Cardiac fibroblast (primary cell): ENCODE results near the gene TMEM247.

Source experiments
- DNase-seq, 2 donors: peaks; one replicate each; pipeline versions ENCODE4 v3.0.0 to v3.0.0-alpha.2; 2010; ENCODE audit warnings: low read depth in 2 of 2
- H3K4me3 ChIP-seq, 2 donors: replicated peaks in 1 of 2; 1 replicate in 1 of 2; 2 replicates in 1 of 2; pipeline ENCODE4 v1.5.1; 2011; ENCODE audit warnings: low read depth in 2 of 2, low read length in 2 of 2, mild to moderate bottlenecking in 2 of 2, moderate library complexity in 1 of 2
- CTCF ChIP-seq: IDR thresholded peaks from one replicate; pipeline ENCODE4 v1.5.1; 2011; ENCODE audit warnings: low read depth, mild to moderate bottlenecking, low read length, inconsistent platforms

TMEM247 gene

GRCh38 chr2:46487667-46488335, 8.4 kb downstream of the TMEM247 start:
- peak; percentile 81 to 83 for DNase-seq
- no peak overlapping the region for H3K4me3 ChIP-seq
- TF ChIP-seq CTCF: no peak

GRCh38 chr2:46488389-46488788, 9.0 kb downstream of the TMEM247 start:
- no peak overlapping the region for H3K4me3 ChIP-seq
- no peak for TF ChIP-seq CTCF
- DNase-seq: no peak

- no peak overlapping the region for H3K4me3 ChIP-seq
- no peak for DNase-seq
- TF ChIP-seq CTCF: no peak
These were observed 10.2 kb downstream of the TMEM247 start for GRCh38 chr2:46489423-46490174.

GRCh38 chr2:46490521-46491141, 11.3 kb downstream of the TMEM247 start:
- DNase-seq: peak in 1 of 2 donors; percentile 68
- H3K4me3 ChIP-seq: no peak overlapping the region
- TF ChIP-seq CTCF: no peak

- DNase-seq: no peak
- no peak for TF ChIP-seq CTCF
- no peak overlapping the region for H3K4me3 ChIP-seq
These were observed 12.9 kb downstream of the TMEM247 start for GRCh38 chr2:46492301-46492700.

GRCh38 chr2:46493241-46493970, 14.0 kb downstream of the TMEM247 start:
- H3K4me3 ChIP-seq: no peak overlapping the region
- DNase-seq: peak; percentile 67 to 75
- no peak for TF ChIP-seq CTCF
